Hepatocyte (in vitro differentiated cells): ENCODE measurements around the gene TTC9C. TPM values are rescaled to one million over a fixed set of nuclear protein-coding genes. Genes with fewer than 3 reads are reported as not detected.
A peak's percentile ranks its signal among the peaks of the same experiment; 100 is the strongest.

Experiments
- DNase-seq: peaks from one replicate; pipeline ENCODE4 v3.0.0-alpha.2; 2016; ENCODE audit warnings: low spot score
- H2AFZ ChIP-seq: fragments of 200-600 bp; sonication (generic); 2 replicates; pipeline ENCODE4 v1.6.0; 2016; ENCODE audit warnings: antibody characterized with exemption, mild to moderate bottlenecking
- H3K27ac ChIP-seq: fragments of 200-600 bp; sonication (generic); 2 replicates; pipeline ENCODE4 v1.5.1; 2016; ENCODE audit warnings: mild to moderate bottlenecking
- H3K27me3 ChIP-seq: fragments of 200-600 bp; sonication (generic); 2 replicates; pipeline ENCODE4 v1.6.1; 2016
- H3K36me3 ChIP-seq: fragments of 200-600 bp; sonication (generic); replicated peaks from 2 replicates; pipeline ENCODE4 v1.5.1; 2016; ENCODE audit warnings: low read depth; ENCODE audit not compliant: insufficient read depth
- H3K4me1 ChIP-seq: fragments of 200-600 bp; sonication (generic); 2 replicates; pipeline ENCODE4 v1.5.1; 2016; ENCODE audit warnings: mild to moderate bottlenecking, moderate library complexity; ENCODE audit not compliant: insufficient read depth
- H3K4me2 ChIP-seq: fragments of 200-600 bp; sonication (generic); 2 replicates; pipeline ENCODE4 v1.6.0; 2016
- H3K4me3 ChIP-seq: fragments of 200-600 bp; sonication (generic); 2 replicates; pipeline ENCODE4 v1.5.1; 2016; ENCODE audit warnings: mild to moderate bottlenecking
- H3K79me2 ChIP-seq: fragments of 200-600 bp; sonication (generic); 2 replicates; pipeline ENCODE4 v1.6.0; 2017; ENCODE audit warnings: mild to moderate bottlenecking
- H3K9me2 ChIP-seq: fragments of 200-600 bp; sonication (generic); replicated peaks from 2 replicates; pipeline ENCODE4 v1.6.0; 2017; ENCODE audit warnings: mild to moderate bottlenecking; ENCODE audit not compliant: insufficient read depth
- H3K9me3 ChIP-seq: fragments of 200-600 bp; sonication (generic); 2 replicates; pipeline ENCODE4 v1.5.1; 2016; ENCODE audit warnings: low read depth, mild to moderate bottlenecking
- H4K20me1 ChIP-seq: fragments of 200-600 bp; sonication (generic); 2 replicates; pipeline ENCODE4 v1.6.0; 2016; ENCODE audit warnings: mild to moderate bottlenecking; ENCODE audit not compliant: insufficient read depth, poor library complexity, severe bottlenecking
- CTCF ChIP-seq: fragments of 200-600 bp; sonication (generic); IDR thresholded peaks from 2 replicates; pipeline ENCODE4 v1.5.1; 2016; ENCODE audit warnings: antibody characterized with exemption, mild to moderate bottlenecking; ENCODE audit not compliant: poor library complexity
- EZH2 ChIP-seq: fragments of 200-600 bp; sonication (generic); IDR thresholded peaks from 2 replicates; pipeline ENCODE4 v1.6.1; 2016; ENCODE audit warnings: antibody characterized with exemption, mild to moderate bottlenecking, borderline replicate concordance
- EZH2phosphoT487 ChIP-seq: fragments of 200-600 bp; sonication (generic); IDR thresholded peaks from one replicate; pipeline ENCODE4 v1.6.1; 2018; ENCODE audit warnings: antibody characterized with exemption, mild to moderate bottlenecking, low read depth, moderate library complexity; ENCODE audit not compliant: unreplicated experiment, severe bottlenecking
- WGBS: methylation state at CpG from one replicate; pipeline ENCODE4 v1.1.6; 2016; ENCODE audit warnings: low lambda C conversion rate; ENCODE audit errors: missing lambda C conversion rate; 5-methylcytosine and 5-hydroxymethylcytosine counted together
- polyA plus RNA-seq: library from polyadenylated mRNA; unstranded; fragments of >200 nt; fragmentation: Nextera tagmentation; extraction: Ambion mirVana; gene quantifications from 2 replicates; pipeline ENCODE4 v1.2.1, GENCODE V29; 2016
- total RNA-seq: library from RNA; depleted of rRNA; stranded (reverse); fragments of >200 nt; gene quantifications from 2 replicates; pipeline ENCODE4 v1.2.3, GENCODE V29; 2014

Gene TTC9C
- total and polyA plus RNA-seq, 2 experiments from 2014 or later, result 26.3 to 35.4 TPM

- DNase-seq, result no peak
- Histone ChIP-seq H3K36me3 (peaks cover 12% of the 10 kb centered on the region), H2AFZ (no peak overlapping the region), H3K27ac (peak overlapping the region; percentile 91), H3K4me1 (peaks cover 16% of the 10 kb centered on the region), H3K79me2 (peaks cover 80% of the 10 kb centered on the region), H3K27me3 (no peaks in the 10 kb centered on the region), H3K9me3 (no peaks in the 10 kb centered on the region), H3K9me2 (no peaks in the 10 kb centered on the region), H3K4me2 (peak overlapping the region; percentile 89), H3K4me3 (peak overlapping the region; percentile 12), H4K20me1 (peaks cover 45% of the 10 kb centered on the region)
- TF ChIP-seq EZH2 (no peak), CTCF (no peak), EZH2phosphoT487 (no peak)
- WGBS, result 1% methylated on average over 30 of the region's 51 CpGs
Measured at GRCh38 chr11:62726156-62726914, 2.0 kb upstream of the TTC9C start.

- H3K4me3 ChIP-seq, result peak overlapping the region; percentile 12
- H3K79me2 ChIP-seq, result peaks cover 80% of the 10 kb centered on the region
- H3K9me3 ChIP-seq, result no peaks in the 10 kb centered on the region
- H3K9me2 ChIP-seq, result no peaks in the 10 kb centered on the region
- peaks cover 45% of the 10 kb centered on the region for H4K20me1 ChIP-seq
- TF ChIP-seq CTCF, result no peak
- no peak for TF ChIP-seq EZH2phosphoT487
- TF ChIP-seq EZH2, result no peak
- peaks cover 7% of the 10 kb centered on the region for H3K36me3 ChIP-seq
- peak overlapping the region; percentile 89 for H3K4me2 ChIP-seq
- H3K27ac ChIP-seq, result peak overlapping the region; percentile 91
- H2AFZ ChIP-seq, result no peak overlapping the region
- DNase-seq, result no peak
- no peaks in the 10 kb centered on the region for H3K27me3 ChIP-seq
- no CpG with 5 or more reads among the region's 37 CpGs for WGBS
- peaks cover 16% of the 10 kb centered on the region for H3K4me1 ChIP-seq
Measured at GRCh38 chr11:62726915-62727164, 1.4 kb upstream of the TTC9C start.

- DNase-seq, result peak; percentile 100
- H3K4me1 ChIP-seq, result peaks cover 16% of the 10 kb centered on the region
- no peaks in the 10 kb centered on the region for H3K9me2 ChIP-seq
- H3K79me2 ChIP-seq, result peaks cover 80% of the 10 kb centered on the region
- TF ChIP-seq EZH2phosphoT487, result no peak
- TF ChIP-seq CTCF, result no peak
- no peak for TF ChIP-seq EZH2
- H4K20me1 ChIP-seq, result peaks cover 43% of the 10 kb centered on the region
- H3K4me3 ChIP-seq, result peak within 1 kb of the TSS; percentile 48
- H3K4me2 ChIP-seq, result peak within 1 kb of the TSS; percentile 89
- peak within 1 kb of the TSS; percentile 91 for H3K27ac ChIP-seq
- no peaks in the 10 kb centered on the region for H3K9me3 ChIP-seq
- no peaks in the 10 kb centered on the region for H3K27me3 ChIP-seq
- peak within 1 kb of the TSS; percentile 93 for H2AFZ ChIP-seq
- H3K36me3 ChIP-seq, result peaks cover 5% of the 10 kb centered on the region
- under 1% methylated on average over 54 of the region's 72 CpGs for WGBS
Measured at GRCh38 chr11:62727165-62727871, 968 bp upstream of the TTC9C start, which contains the start of gene HNRNPUL2. HNRNPUL2 (minus strand) TSS chr11:62727457; CDS start chr11:62727156, 301 bp downstream.
